Parathyroid adenoma (tissue), 2 donors: ENCODE measurements around the gene KIF26B.
"Not testable (repeated sequence)": the region's sequence is repeated elsewhere in the genome, so short reads cannot be mapped to it uniquely, and the experiment has no call there.

Experiments used
- H2AFZ ChIP-seq: fragments of 300-600 bp; sonication (generic); one replicate; pipeline ENCODE4 v1.7.0; 2017; ENCODE audit warnings: antibody characterized with exemption, mild to moderate bottlenecking
- H3K27ac ChIP-seq: fragments of 300-600 bp; sonication (generic); one replicate; pipeline ENCODE4 v1.7.0; 2017
- H3K27me3 ChIP-seq: fragments of 300-600 bp; sonication (generic); one replicate; pipeline ENCODE4 v1.7.0; 2017; ENCODE audit warnings: low read length; ENCODE audit not compliant: control insufficient read depth, insufficient read depth
- H3K36me3 ChIP-seq: fragments of 300-600 bp; sonication (generic); one replicate; pipeline ENCODE4 v1.7.0; 2017; ENCODE audit warnings: low read length; ENCODE audit not compliant: control insufficient read depth, insufficient read depth
- H3K4me1 ChIP-seq: fragments of 300-600 bp; sonication (generic); one replicate; pipeline ENCODE4 v1.7.0; 2017; ENCODE audit warnings: control low read depth
- H3K4me2 ChIP-seq: fragments of 300-600 bp; sonication (generic); one replicate; pipeline ENCODE4 v1.7.0; 2017; ENCODE audit warnings: low read length
- H3K4me3 ChIP-seq: fragments of 300-600 bp; sonication (generic); one replicate; pipeline ENCODE4 v1.7.0; 2017; ENCODE audit warnings: low read depth, low read length
- H3K79me2 ChIP-seq: fragments of 300-600 bp; sonication (generic); one replicate; pipeline ENCODE4 v1.7.0; 2017; ENCODE audit warnings: control low read depth
- H3K9ac ChIP-seq: fragments of 300-600 bp; sonication (generic); one replicate; pipeline ENCODE4 v1.7.0; 2017; ENCODE audit warnings: mild to moderate bottlenecking
- H3K9me3 ChIP-seq: fragments of 300-600 bp; sonication (generic); one replicate; pipeline ENCODE4 v1.7.0; 2017; ENCODE audit warnings: low read length; ENCODE audit not compliant: control insufficient read depth
- CTCF ChIP-seq: fragments of 300-600 bp; sonication (generic); IDR thresholded peaks from one replicate; pipeline ENCODE4 v1.7.0; 2017; ENCODE audit warnings: antibody characterized with exemption, mild to moderate bottlenecking
- donor health status: primary hyperparathyroidism.

Gene KIF26B

GRCh38 chr1:245730801-245731200, 576.0 kb downstream of the KIF26B start:
- no peaks in the 10 kb centered on the region for H3K4me1 ChIP-seq
- no peaks in the 10 kb centered on the region for H3K27me3 ChIP-seq
- no peaks in the 10 kb centered on the region for H3K9me3 ChIP-seq
- no peaks in the 10 kb centered on the region for H3K79me2 ChIP-seq
- H3K9ac ChIP-seq: no peak overlapping the region
- no peak overlapping the region for H3K4me2 ChIP-seq
- no peak overlapping the region for H3K27ac ChIP-seq
- H2AFZ ChIP-seq: no peak overlapping the region
- H3K36me3 ChIP-seq: no peaks in the 10 kb centered on the region
- H3K4me3 ChIP-seq: no peak overlapping the region
- TF ChIP-seq CTCF: no peak

GRCh38 chr1:245740336-245740735, 585.6 kb downstream of the KIF26B start:
- not testable (repeated sequence) for H3K4me3 ChIP-seq, H3K36me3 ChIP-seq, H3K27ac ChIP-seq, H3K9me3 ChIP-seq, H2AFZ ChIP-seq, H3K4me1 ChIP-seq, H3K79me2 ChIP-seq, H3K9ac ChIP-seq, H3K27me3 ChIP-seq, H3K4me2 ChIP-seq

- Histone ChIP-seq H3K4me1 (no peaks in the 10 kb centered on the region), H3K36me3 (no peaks in the 10 kb centered on the region), H3K27me3 (no peaks in the 10 kb centered on the region), H3K4me2 (no peak overlapping the region), H3K4me3 (no peak overlapping the region), H3K27ac (no peak overlapping the region), H2AFZ (no peak overlapping the region), H3K79me2 (no peaks in the 10 kb centered on the region), H3K9me3 (no peaks in the 10 kb centered on the region), H3K9ac (no peak overlapping the region)
- TF ChIP-seq CTCF: no peak
These were observed 588.1 kb downstream of the KIF26B start for GRCh38 chr1:245742896-245743295.

GRCh38 chr1:245748240-245748639, 593.5 kb downstream of the KIF26B start:
- Histone ChIP-seq H3K9me3 (no peaks in the 10 kb centered on the region), H3K36me3 (no peaks in the 10 kb centered on the region), H2AFZ (no peak overlapping the region), H3K27ac (no peak overlapping the region), H3K4me2 (no peak overlapping the region), H3K79me2 (no peaks in the 10 kb centered on the region), H3K9ac (no peak overlapping the region), H3K4me1 (no peaks in the 10 kb centered on the region), H3K27me3 (no peaks in the 10 kb centered on the region), H3K4me3 (no peak overlapping the region)
- TF ChIP-seq CTCF: no peak

GRCh38 chr1:245748646-245749045, 593.9 kb downstream of the KIF26B start:
- no peak overlapping the region for H3K27ac ChIP-seq
- no peaks in the 10 kb centered on the region for H3K36me3 ChIP-seq
- H3K9me3 ChIP-seq: no peaks in the 10 kb centered on the region
- H2AFZ ChIP-seq: no peak overlapping the region
- no peaks in the 10 kb centered on the region for H3K27me3 ChIP-seq
- H3K4me3 ChIP-seq: no peak overlapping the region
- no peak for TF ChIP-seq CTCF
- no peaks in the 10 kb centered on the region for H3K79me2 ChIP-seq
- H3K9ac ChIP-seq: no peak overlapping the region
- no peak overlapping the region for H3K4me2 ChIP-seq
- H3K4me1 ChIP-seq: no peaks in the 10 kb centered on the region
